NCI-H2029 (cell line): ENCODE data around the gene SLCO2B1.

Experiments used
- DNase-seq: peaks from one replicate; lab custom pipeline; 2025; lab: John Stamatoyannopoulos, UW

Gene SLCO2B1

DNA sequence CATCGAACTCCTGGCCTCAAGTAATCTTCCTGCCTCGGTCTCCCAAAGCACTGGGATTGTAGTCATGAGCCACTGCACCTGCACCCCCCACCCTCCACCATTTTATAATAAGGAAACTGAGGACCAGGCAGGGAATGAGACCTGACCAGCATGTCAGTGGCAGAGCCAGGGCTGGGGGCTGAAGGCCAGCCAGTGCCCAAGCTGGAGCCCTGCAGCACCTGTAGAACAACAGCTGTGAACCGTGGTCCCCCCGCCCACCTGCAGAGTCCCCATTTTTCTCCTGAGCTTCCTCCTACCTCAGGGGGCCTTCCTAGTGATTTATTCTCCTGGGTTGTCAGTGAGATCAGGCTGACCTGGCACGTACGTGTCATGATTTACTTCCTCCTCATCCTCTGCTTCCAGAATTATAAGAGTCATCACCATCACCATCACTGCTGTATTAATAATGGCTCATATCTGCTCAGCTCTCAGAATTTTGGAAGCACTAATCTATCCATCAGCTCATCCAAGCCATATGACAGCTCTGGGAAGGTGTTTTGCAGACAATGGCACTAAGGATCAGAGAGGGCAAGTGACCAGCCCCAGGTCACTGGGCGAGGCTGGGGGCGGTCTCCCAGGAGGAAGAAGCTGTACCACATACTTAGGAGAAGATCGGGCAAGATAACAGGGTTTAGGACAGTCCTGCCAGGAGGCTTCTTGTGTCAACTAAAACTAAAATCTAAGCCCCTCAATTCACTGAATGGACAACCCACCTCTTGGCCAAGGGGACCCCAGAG is 5.5 kb upstream of the SLCO2B1 start:
- no peak for DNase-seq

DNA sequence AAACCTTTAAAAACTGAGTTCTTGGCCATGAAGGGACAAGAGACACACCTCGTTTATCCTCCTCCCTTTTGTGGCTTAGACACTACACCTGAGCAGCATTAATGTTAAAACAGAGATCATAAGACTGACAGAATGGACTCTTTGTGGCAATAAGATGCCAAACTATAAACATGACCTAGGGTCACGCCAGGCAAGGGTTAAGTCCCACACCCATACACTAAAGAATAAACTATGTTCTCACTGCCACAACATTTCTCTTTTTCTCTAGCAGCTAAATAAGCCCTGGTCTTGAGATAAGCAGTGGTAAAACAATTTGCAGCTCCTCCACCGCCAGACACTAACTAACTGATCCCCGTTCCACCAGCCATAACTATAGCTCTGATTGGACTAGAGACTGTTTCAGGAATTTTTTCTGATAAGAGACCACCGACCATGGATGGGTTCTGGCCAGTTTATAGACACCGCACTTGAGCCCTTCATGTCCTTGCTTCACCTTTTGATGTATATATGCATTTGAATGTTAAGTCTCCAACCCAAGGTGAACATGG is 4.9 kb upstream of the SLCO2B1 start:
- DNase-seq = no peak

- no peak for DNase-seq
Measured at GRCh38 chr11:75146711-75147110, 4.2 kb upstream of the SLCO2B1 start.

- DNase-seq = no peak
Measured at GRCh38 chr11:75147191-75147874, 3.6 kb upstream of the SLCO2B1 start.

DNA sequence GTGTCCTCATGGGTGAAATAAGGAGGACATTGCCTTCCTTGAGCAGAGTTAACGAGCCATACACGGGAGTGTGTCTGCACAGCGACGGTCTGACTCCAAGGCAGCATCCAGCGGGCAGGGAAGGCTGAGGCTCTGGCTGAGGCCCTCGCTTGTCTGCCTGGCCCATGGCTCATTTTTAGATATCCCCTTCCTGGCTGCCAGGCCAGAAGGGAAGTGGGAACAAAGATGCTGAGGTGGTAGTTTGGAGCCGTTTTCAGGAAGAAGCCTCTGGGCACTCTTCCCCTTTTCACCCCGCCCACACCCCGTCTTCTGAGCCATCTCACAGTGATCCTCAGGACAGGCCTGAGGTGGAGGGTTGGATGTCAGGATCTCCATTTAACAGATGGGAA is 3.0 kb upstream of the SLCO2B1 start:
- no peak for DNase-seq

DNA sequence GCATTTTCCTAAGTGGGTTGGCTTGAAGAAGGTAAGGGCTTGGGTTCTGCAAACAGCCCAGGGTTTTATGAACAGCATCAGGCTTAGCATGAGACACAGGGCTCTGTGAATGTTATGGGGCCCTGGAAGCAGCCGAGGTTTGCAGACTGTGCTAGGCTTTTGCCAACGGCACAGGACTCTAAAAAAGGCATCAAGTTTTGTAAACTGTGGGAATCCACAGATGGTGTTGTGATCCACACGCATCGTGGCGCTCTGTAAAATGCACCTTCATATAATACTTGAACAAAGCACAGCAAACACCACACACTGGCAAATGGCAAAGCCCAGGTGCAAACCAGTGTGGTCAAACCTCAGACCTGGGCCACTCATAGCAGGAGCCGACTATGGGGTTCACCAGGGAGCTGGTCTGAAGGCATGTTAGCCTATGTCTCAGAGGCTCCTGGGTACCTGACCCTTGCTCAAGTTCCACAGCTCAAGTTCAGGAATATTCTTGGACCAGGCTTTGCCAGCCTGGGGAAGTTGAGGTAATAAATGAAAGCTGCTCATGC is 2.4 kb upstream of the SLCO2B1 start:
- DNase-seq = no peak

DNA sequence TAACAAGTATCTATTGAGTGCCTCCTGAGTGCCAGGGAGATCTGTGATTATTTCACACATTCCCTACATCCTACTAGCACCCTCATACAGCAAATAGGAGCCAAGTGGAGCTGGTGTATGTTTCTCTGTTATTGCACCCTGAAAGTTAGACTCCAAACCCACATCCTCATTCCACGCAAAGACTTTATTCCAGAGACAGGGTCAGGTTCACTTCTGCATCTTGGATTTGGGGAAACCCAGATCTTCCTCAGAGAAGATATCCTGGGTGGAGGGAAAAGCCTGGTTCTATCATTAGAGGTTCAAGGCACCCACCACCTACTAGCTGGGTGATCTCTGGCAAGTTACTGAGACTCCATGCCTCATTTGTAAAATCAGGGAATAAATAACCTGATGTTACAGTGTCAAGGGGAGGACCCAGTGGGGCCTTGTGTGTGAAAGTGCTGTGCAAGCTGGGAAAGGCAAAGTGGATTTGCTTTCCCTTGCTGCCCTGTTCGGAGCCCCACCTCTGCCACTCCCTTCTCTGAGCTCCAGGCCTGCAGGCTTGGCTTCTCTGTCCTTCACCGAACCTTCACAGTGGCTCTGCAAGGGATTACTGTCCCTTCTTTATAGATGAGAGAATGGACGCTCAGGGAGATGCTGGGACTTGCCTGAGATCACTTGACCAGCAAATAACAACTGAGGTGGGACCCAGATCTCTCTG is 991 bp upstream of the SLCO2B1 start:
- DNase-seq = no peak

DNA sequence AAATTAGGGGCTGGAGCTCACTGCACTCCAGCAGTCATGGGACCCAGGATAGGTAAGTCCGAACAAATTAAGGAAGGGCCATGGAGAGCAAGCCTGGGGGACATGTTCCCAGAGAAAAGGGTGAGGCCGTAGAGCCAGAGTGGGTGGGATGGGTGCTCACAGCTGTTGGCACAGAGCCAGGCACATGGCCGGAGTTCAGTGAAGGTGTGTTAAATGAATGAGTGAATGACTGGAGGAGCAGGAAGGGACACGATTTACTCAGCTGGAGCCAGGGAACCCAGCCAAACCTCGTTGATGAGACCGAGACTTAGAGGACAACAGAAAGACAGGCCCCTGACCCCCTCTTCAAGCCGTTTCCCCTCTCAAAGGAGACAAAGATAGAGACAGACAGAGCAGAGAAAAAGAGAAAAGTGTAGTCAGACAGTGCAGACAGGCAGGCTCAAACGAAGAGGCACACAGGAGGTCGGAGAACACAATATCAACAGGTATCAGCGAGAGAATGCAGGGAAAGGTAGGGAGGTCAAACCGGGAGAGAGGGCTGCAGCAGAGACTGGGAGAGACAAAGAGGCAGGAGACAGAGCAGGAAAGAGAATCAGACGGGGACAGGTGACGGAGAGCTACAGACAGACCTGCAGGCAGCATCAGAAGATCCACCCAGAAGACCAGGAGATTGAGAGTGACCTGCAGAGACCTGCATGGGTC is 590 bp downstream of the SLCO2B1 start:
- peak; percentile 75 for DNase-seq

- no peak for DNase-seq
Measured at GRCh38 chr11:75152090-75152489, 1.2 kb downstream of the SLCO2B1 start.

DNA sequence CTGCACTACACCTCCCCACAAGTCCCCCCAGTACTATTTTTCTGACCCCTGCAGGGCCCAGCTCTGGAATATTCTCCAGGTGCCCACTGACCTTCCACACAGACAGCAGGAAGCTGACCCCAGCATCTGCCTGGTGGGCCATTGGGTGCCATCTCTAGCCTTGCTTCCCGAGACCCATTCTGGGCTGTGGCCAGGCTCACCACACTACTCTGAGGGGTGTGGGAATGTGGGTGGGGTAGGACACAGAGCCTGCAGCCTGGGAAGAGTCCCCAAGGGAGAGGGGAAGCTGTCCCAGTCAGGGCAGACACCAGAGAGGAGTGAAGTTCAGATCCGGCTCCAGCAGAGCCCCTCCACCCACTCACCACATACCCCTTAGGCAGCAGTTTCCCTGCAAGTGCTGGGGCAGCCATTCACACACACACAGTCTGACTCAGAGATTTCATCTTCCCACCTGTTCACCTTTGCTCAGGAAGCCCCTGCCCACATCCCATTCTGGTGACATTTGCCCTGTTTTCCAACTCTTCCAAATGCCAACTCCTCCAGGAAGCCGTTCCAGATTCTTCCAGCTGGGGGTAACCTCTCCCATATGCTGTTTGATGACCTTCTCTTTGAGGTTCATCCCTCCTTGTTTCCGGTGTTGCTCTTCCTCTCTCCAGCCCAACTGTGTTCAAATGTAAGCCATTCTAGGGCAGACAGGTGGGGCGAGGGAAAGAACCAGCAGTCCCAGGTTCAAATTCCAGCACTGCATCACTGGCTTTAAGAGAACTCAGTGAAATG is 1.9 kb downstream of the SLCO2B1 start:
- DNase-seq = no peak

- DNase-seq = no peak
Measured at GRCh38 chr11:75154646-75155569, 4.0 kb downstream of the SLCO2B1 start.

- no peak for DNase-seq
Measured at GRCh38 chr11:75155570-75156422, 4.9 kb downstream of the SLCO2B1 start.

DNA sequence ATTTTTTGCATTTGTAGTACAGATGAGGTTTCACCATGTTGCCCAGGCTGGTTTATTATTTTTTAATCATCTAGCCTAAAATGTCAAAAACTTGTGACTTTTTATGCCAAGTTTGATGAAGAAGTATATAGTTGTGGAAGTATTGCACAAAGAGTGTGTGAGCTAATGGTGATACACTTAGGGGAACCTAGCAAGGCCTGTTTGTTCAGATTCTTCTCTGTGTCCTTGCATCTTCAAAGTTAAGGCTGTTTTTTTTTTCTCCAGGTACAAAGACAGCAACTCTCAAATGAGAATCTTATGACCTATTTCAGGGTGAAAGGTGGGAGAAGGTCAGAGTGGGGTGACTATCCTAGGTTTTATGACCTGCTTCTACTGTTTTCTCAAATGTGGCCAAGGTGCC is 7.3 kb downstream of the SLCO2B1 start:
- no peak for DNase-seq

DNA sequence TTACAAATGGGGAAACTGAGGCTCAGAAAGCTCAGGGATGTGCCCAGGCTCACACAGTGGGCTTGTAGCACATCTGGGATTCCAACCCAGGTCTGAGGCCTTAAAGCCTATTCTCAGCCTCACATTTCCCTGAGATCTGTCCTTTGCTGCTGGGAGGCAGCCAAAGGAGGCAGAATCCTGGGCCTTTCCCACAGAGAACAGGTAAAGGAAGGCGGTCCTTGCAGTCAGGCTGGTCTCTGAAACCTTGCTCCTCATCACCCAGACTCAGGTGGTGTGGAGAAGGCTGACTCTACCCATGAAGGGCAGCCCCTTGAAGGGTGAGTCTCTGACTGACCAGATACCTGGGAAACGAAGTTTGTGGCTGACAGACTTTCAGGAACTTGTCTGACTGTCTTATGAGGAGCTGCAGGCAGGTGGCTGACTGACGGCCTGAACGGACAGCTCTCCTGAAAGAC is 7.8 kb downstream of the SLCO2B1 start:
- DNase-seq = no peak

DNA sequence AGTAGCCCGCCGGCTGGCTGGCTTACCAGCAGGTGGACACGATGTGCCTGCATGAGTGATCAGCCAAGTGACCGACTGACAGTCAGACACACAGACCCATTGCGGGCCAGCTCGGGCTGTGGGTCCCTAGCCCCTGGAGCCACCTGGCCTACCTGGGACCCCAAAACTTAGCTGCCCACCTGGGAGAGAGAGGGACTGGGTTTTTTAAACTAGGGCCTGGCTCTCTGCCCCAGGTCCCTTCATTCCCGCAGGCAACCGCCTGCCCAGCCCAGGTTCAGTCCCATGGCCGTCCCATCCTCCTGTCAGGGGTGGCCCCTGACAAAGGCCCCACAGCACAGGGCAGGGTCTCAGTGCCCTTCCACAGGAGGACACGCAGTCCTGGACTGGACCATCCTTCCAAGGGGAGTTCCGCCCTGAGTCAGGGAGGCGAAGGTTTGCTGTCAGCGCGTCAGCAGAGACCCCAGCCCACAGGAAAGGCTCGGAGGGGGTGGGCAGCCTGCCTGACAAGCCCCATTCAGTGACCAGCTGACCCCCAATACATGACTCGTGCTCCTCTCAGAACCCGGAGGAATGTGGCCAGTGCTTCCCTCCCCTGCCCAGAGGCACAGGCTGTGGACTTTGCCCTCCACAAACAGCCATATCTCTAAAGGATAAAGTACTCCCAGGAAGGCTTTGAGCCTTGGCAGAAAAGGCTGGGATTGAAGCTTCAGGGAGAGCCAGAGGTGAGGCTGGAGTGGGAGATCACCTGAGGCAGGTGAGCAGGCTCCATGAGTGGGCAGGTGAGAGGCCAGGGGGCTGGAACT is 8.4 kb downstream of the SLCO2B1 start:
- DNase-seq = no peak

- DNase-seq = peak; percentile 74
Measured at GRCh38 chr11:75160220-75160757, 9.4 kb downstream of the SLCO2B1 start.

- no peak for DNase-seq
Measured at GRCh38 chr11:75160880-75161279, 10.0 kb downstream of the SLCO2B1 start.
